Measurements from ENCODE around the gene PTPN6. TPM values are rescaled to one million over a fixed set of nuclear protein-coding genes. Genes with fewer than 3 reads are reported as not detected.

Gene PTPN6
- total and polyA plus RNA-seq, 10 of the 15 experiments (the other 5 are each of a cell fraction or from before 2014, with no cell fraction given) = 229 to 457 (median 370) TPM

- peak within 1 kb of the TSS; percentile 91 for H3K27ac ChIP-seq (ENCODE audit: control insufficient read depth, insufficient read depth)
- RAD21 ChIA-PET (ENCODE audit: unreplicated experiment) = interaction anchor here (0.6 to 7.0 kb wide), 18 partner anchors 9 to 177 kb away, joined by 3 to 426 read pairs (median 8); partner anchors contain the start of genes ATN1, C1RL, CDCA3 and LPCAT3
- in situ Hi-C loops (cut with MboI) = no loop called here
- TF ChIP-seq NFIC (IDR thresholded peaks at IDR 0.05; ENCODE audit: low read depth, low read length) (no peak), NFYB (IDR thresholded peaks at IDR 0.05; ENCODE audit: insufficient read depth, low read depth, low read length) (no peak), RUNX3 (IDR thresholded peaks at IDR 0.05; ENCODE audit: low read length) (no peak), IKZF2 (IDR thresholded peaks at IDR 0.05) (no peak; a peak in 2 of 4 replicates), SUPT20H (IDR thresholded peaks at IDR 0.05; ENCODE audit: borderline replicate concordance, control insufficient read depth, low read depth, low read length) (no peak), TCF7 (IDR thresholded peaks at IDR 0.05; ENCODE audit: borderline replicate concordance) (peak; percentile 82), RB1 (IDR thresholded peaks at IDR 0.05; ENCODE audit: borderline replicate concordance) (peak; percentile 80; the same call in 1 of the 2 replicates), TBL1XR1 (IDR thresholded peaks at IDR 0.05; ENCODE audit: low read depth, low read length) (peak; percentile 97), REST (IDR thresholded peaks at IDR 0.05; ENCODE audit: low read depth, low read length) (peak; percentile 35; the same call in 1 of the 2 replicates)
- TF ChIP-seq, protein P1, sequence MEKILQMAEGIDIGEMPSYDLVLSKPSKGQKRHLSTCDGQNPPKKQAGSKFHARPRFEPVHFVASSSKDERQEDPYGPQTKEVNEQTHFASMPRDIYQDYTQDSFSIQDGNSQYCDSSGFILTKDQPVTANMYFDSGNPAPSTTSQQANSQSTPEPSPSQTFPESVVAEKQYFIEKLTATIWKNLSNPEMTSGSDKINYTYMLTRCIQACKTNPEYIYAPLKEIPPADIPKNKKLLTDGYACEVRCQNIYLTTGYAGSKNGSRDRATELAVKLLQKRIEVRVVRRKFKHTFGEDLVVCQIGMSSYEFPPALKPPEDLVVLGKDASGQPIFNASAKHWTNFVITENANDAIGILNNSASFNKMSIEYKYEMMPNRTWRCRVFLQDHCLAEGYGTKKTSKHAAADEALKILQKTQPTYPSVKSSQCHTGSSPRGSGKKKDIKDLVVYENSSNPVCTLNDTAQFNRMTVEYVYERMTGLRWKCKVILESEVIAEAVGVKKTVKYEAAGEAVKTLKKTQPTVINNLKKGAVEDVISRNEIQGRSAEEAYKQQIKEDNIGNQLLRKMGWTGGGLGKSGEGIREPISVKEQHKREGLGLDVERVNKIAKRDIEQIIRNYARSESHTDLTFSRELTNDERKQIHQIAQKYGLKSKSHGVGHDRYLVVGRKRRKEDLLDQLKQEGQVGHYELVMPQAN (conservative IDR thresholded peaks at IDR 0.05) = peak; percentile 71
- TF ChIP-seq, protein P2, sequence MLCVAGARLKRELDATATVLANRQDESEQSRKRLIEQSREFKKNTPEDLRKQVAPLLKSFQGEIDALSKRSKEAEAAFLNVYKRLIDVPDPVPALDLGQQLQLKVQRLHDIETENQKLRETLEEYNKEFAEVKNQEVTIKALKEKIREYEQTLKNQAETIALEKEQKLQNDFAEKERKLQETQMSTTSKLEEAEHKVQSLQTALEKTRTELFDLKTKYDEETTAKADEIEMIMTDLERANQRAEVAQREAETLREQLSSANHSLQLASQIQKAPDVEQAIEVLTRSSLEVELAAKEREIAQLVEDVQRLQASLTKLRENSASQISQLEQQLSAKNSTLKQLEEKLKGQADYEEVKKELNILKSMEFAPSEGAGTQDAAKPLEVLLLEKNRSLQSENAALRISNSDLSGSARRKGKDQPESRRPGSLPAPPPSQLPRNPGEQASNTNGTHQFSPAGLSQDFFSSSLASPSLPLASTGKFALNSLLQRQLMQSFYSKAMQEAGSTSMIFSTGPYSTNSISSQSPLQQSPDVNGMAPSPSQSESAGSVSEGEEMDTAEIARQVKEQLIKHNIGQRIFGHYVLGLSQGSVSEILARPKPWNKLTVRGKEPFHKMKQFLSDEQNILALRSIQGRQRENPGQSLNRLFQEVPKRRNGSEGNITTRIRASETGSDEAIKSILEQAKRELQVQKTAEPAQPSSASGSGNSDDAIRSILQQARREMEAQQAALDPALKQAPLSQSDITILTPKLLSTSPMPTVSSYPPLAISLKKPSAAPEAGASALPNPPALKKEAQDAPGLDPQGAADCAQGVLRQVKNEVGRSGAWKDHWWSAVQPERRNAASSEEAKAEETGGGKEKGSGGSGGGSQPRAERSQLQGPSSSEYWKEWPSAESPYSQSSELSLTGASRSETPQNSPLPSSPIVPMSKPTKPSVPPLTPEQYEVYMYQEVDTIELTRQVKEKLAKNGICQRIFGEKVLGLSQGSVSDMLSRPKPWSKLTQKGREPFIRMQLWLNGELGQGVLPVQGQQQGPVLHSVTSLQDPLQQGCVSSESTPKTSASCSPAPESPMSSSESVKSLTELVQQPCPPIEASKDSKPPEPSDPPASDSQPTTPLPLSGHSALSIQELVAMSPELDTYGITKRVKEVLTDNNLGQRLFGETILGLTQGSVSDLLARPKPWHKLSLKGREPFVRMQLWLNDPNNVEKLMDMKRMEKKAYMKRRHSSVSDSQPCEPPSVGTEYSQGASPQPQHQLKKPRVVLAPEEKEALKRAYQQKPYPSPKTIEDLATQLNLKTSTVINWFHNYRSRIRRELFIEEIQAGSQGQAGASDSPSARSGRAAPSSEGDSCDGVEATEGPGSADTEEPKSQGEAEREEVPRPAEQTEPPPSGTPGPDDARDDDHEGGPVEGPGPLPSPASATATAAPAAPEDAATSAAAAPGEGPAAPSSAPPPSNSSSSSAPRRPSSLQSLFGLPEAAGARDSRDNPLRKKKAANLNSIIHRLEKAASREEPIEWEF (IDR thresholded peaks at IDR 0.05; ENCODE audit: insufficient replicate concordance, low read depth, low read length) = peak; percentile 34
Measured at GRCh38 chr12:6943722-6944380, 7.3 kb upstream of the PTPN6 start, which contains the start of the genes C12orf57 and RNU7-1. TSS of gene C12orf57 (plus strand) at chr12:6944022. CDS start at chr12:6944122, 100 bp downstream. TSS of gene RNU7-1 (plus strand) at chr12:6943816.

More at GRCh38 chr12:6943722-6944380, 7.3 kb upstream of the PTPN6 start, which contains the start of the genes C12orf57 and RNU7-1:
- TSS peak; percentile 94 for BruUV-seq (replicated peaks)
- Histone ChIP-seq H3K36me3 (ENCODE audit: control insufficient read depth in 2 of 2, insufficient read depth in 2 of 2, low read length in 1 of 2) (peaks cover 2 to 8% of the 10 kb centered on the region in 2 experiments; a peak in 2 of 4 replicates), H4K20me1 (ENCODE audit: control insufficient read depth, insufficient read depth) (no peaks in the 10 kb centered on the region), H2AFZ (ENCODE audit: control insufficient read depth, low read depth, low read length) (peak within 1 kb of the TSS; percentile 32), H3K27me3 (replicated peaks in 1 of 2; ENCODE audit: control insufficient read depth in 2 of 2, insufficient read depth in 2 of 2, low read length in 1 of 2) (no peaks in the 10 kb centered on the region), H3K4me1 (ENCODE audit: control insufficient read depth, insufficient read depth, low read length) (peaks cover 28% of the 10 kb centered on the region), H3K4me3 (peak within 1 kb of the TSS; percentile 78), H3K79me2 (ENCODE audit: control insufficient read depth, insufficient read depth, low read length) (peaks cover 25% of the 10 kb centered on the region), H3K9ac (ENCODE audit: control insufficient read depth, insufficient read depth, low read length) (peak within 1 kb of the TSS; percentile 90), H3K9me3 (replicated peaks; ENCODE audit: control insufficient read depth, insufficient read depth, low read length) (no peaks in the 10 kb centered on the region), H3K4me2 (ENCODE audit: control insufficient read depth, insufficient read depth) (peak within 1 kb of the TSS; percentile 70)
- no peak for FAIRE-seq
- intact Hi-C loops (cut with micrococcal nuclease; ENCODE audit: unreplicated experiment) = loop anchor here (1.0 to 2.0 kb wide), 6 partner anchors 16 to 165 kb away; partner anchors contain the start of genes C1R, C1RL, EMG1 and LPCAT3
- DNase-seq (ENCODE audit: low read depth, low spot score) = peak; percentile 93
- POLR2A ChIA-PET = interaction anchor here (0.6 to 17.8 kb wide), 20 partner anchors 9 to 191 kb away, joined by 3 to 524 read pairs (median 4); partner anchors contain the start of genes C1RL, CDCA3, LPCAT3 and LRRC23
- CTCF ChIA-PET = interaction anchor here (0.7 to 11.6 kb wide), 25 partner anchors 9 to 201 kb away, joined by 3 to 645 read pairs (median 6); partner anchors contain the start of genes C1R, C1RL, LPCAT3 and SPSB2
- WGBS (ENCODE audit: insufficient coverage, insufficient replicate concordance, low lambda C conversion rate, missing lambda C conversion rate) = under 1% methylated on average over 31 of the region's 31 CpGs
- SMC1A ChIA-PET (ENCODE audit: uncharacterized antibody, unreplicated experiment) = interaction anchor here (0.7 to 11.6 kb wide), 18 partner anchors 9 to 891 kb away, joined by 3 to 395 read pairs (median 5); partner anchors contain the start of genes C1RL, ENO2, LPCAT3 and SPSB2
- ATAC-seq = peak; percentile 77

Data from GM12878 (cell line).